ENCODE measurements around the gene CSNK1A1L. TPM values are rescaled to one million over a fixed set of nuclear protein-coding genes. Genes with fewer than 3 reads are reported as not detected.

CSNK1A1L gene
- total RNA-seq, 1 experiment from 2014 or later = not detected

DNA sequence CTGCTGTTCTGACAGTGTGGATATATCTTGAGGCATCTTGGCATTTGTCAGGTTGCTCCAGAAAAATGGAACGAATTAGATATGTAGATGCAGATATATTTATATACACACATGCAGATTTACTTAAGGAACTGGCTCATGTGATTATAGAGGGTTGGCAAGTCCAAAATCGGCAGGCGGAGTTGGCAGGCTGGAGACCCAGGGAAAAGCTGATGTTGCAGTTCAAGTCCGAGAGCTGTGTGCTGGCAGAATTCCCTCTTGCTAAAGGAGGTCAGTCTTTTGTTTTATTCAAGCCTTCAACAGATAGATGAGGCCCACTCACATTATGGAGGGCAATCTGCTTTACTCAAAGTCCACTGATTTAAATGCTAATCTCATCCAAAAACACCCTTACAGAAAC, 24.4 kb upstream of the CSNK1A1L start:
- Histone ChIP-seq H2AFZ (ENCODE audit: low read depth, low read length, poor library complexity, severe bottlenecking) (no peak overlapping the region), H3K9me3 (ENCODE audit: control insufficient read depth in 1 of 2, insufficient read depth in 1 of 2, low read depth in 1 of 2, low read length in 2 of 2) (no peaks in the 10 kb centered on the region), H3K36me3 (ENCODE audit: control insufficient read depth in 1 of 2, insufficient read depth in 2 of 2, low read length in 2 of 2) (no peaks in the 10 kb centered on the region), H3K4me3 (replicated peaks in 1 of 2; ENCODE audit: low read depth in 1 of 2, low read length in 2 of 2) (no peak overlapping the region), H3K79me2 (ENCODE audit: insufficient read depth, low read length) (no peaks in the 10 kb centered on the region), H3K9me2 (ENCODE audit: insufficient read depth) (no peaks in the 10 kb centered on the region), H3K4me1 (ENCODE audit: control insufficient read depth in 1 of 2, insufficient read depth in 2 of 2, low read length in 2 of 2) (no peaks in the 10 kb centered on the region), H3K27ac (ENCODE audit: low read depth, low read length) (no peak overlapping the region), H4K20me1 (ENCODE audit: insufficient read depth) (no peaks in the 10 kb centered on the region), H3K27me3 (ENCODE audit: insufficient read depth, low read length) (0 out of 2 replicates have a peak, but pooled peaks cover 3% of the 10 kb centered on the region), H3K4me2 (ENCODE audit: low read length) (no peak overlapping the region), H3K9ac (ENCODE audit: low read length) (no peak overlapping the region)
- intact Hi-C loops (cut with micrococcal nuclease) = no loop called here
- BruUV-seq (replicated peaks) = no TSS peak
- TF ChIP-seq, protein P1, sequence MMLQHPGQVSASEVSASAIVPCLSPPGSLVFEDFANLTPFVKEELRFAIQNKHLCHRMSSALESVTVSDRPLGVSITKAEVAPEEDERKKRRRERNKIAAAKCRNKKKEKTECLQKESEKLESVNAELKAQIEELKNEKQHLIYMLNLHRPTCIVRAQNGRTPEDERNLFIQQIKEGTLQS (IDR thresholded peaks at IDR 0.05) = no peak
- TF ChIP-seq ELF1 (IDR thresholded peaks at IDR 0.05; ENCODE audit: borderline replicate concordance, low read depth) (no peak), ZNF274 (IDR thresholded peaks at IDR 0.05; ENCODE audit: low read depth, low read length) (no peak), CEBPB (IDR thresholded peaks at IDR 0.05; ENCODE audit: low read depth) (no peak), SRF (IDR thresholded peaks at IDR 0.05; ENCODE audit: low read depth) (no peak), SIN3A (IDR thresholded peaks at IDR 0.05; ENCODE audit: low read depth) (no peak), FOSL1 (IDR thresholded peaks at IDR 0.05; ENCODE audit: low read depth) (no peak), YY1 (IDR thresholded peaks at IDR 0.05; ENCODE audit: extremely low read depth, insufficient replicate concordance, low read depth, low read length) (no peak), POLR2A (IDR thresholded peaks at IDR 0.05; ENCODE audit: borderline replicate concordance, extremely low read depth, insufficient read depth, insufficient read length) (no peak), TCF7L2 (IDR thresholded peaks at IDR 0.05; ENCODE audit: borderline replicate concordance, extremely low read depth, insufficient read depth, insufficient read length) (no peak), SP1 (IDR thresholded peaks at IDR 0.05; ENCODE audit: low read depth) (no peak)
- TF ChIP-seq, protein P2, sequence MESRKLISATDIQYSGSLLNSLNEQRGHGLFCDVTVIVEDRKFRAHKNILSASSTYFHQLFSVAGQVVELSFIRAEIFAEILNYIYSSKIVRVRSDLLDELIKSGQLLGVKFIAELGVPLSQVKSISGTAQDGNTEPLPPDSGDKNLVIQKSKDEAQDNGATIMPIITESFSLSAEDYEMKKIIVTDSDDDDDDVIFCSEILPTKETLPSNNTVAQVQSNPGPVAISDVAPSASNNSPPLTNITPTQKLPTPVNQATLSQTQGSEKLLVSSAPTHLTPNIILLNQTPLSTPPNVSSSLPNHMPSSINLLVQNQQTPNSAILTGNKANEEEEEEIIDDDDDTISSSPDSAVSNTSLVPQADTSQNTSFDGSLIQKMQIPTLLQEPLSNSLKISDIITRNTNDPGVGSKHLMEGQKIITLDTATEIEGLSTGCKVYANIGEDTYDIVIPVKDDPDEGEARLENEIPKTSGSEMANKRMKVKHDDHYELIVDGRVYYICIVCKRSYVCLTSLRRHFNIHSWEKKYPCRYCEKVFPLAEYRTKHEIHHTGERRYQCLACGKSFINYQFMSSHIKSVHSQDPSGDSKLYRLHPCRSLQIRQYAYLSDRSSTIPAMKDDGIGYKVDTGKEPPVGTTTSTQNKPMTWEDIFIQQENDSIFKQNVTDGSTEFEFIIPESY (IDR thresholded peaks at IDR 0.05; ENCODE audit: extremely low read depth, insufficient replicate concordance, low read length) = no peak
- TF ChIP-seq, protein P3, sequence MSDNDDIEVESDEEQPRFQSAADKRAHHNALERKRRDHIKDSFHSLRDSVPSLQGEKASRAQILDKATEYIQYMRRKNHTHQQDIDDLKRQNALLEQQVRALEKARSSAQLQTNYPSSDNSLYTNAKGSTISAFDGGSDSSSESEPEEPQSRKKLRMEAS (IDR thresholded peaks at IDR 0.05) = no peak
- CTCF ChIA-PET = no interaction called here
- DNase-seq (ENCODE audit: low read depth, low spot score) (no peak), ATAC-seq (no peak)
- RAD21 ChIA-PET (ENCODE audit: low non-redundant PET in 1 of 2, low total read pairs in 2 of 2, uncharacterized antibody in 2 of 2, unreplicated experiment in 2 of 2) = no interaction called here
- POLR2A ChIA-PET = no interaction called here
